GM21723 (cell line): ENCODE results near the gene TTLL8.
"Not testable (repeated sequence)": the region's sequence is repeated elsewhere in the genome, so short reads cannot be mapped to it uniquely, and the experiment has no call there.

Source experiments
- ATAC-seq: cut with Tn5 transposase; IDR thresholded peaks from one replicate; pipeline ENCODE4 v1.9.1; 2021; ENCODE audit warnings: mild to moderate bottlenecking, moderate library complexity; ENCODE audit not compliant: unreplicated experiment

The TTLL8 gene

DNA sequence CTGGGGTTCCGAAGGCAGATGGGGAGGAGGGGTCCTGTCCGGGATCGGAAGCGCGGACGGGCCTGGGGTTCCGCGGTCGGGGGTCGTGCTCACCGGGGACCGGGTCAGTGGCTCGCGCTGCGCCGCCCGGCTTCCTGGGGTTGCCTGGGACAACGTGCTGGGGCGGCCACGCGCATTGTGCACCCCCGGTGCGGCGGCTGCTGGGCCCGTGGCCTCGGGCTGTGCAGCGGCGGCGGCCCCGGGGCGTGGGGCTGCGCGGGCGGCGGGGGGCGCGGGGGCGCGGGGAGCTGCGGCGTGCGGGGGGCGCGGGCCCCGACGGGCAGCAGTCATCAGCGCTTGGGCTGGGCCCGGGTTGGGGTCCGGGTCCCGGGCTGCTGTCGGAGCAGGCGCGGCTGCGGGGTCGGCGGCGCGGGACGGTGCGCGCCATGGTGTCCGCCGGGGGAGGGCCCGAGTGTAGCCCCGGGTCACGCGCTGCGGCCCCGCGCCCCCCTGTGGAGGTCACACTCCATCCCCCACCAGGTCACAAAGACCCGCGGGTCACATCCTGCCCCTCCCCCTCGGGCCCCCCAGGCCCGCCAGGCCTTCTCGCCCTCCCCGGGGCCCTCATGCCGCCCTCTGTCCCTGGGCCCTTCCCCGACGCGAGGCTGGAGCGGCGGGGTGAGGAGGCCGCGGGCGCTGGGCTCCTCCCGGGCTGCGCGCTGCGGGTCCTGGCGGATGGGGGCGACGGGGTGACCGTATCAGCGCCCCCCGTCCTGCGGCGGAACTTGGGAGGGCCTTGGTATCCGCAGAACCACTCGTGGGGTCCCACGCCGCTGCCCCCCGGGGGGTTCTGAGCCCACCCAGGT lies at the start of gene TTLL8:
Gene TTLL8 (minus strand): TSS at position 238 of the 845 bp plus-strand sequence.
- no peak for ATAC-seq

DNA sequence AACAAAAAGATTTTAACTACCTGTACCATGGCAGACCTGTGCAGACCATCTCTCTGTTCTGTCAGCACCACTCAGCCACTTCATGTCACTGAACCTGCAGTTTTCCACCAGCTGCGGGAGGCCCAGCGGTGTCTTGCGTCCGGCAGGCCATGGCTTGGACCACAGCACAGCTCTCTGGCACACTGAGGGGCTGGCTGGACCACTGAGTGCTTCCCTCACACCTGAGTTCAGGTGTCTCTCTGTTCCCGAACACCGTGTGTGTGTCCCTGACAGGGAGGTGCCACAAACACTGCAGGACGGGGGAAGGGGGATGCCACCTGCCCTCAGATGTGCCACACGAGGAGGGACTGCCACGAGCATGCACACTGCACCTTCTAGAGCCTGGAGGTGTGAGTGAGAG lies 49.4 kb upstream of the TTLL8 start:
- ATAC-seq, result no peak

DNA sequence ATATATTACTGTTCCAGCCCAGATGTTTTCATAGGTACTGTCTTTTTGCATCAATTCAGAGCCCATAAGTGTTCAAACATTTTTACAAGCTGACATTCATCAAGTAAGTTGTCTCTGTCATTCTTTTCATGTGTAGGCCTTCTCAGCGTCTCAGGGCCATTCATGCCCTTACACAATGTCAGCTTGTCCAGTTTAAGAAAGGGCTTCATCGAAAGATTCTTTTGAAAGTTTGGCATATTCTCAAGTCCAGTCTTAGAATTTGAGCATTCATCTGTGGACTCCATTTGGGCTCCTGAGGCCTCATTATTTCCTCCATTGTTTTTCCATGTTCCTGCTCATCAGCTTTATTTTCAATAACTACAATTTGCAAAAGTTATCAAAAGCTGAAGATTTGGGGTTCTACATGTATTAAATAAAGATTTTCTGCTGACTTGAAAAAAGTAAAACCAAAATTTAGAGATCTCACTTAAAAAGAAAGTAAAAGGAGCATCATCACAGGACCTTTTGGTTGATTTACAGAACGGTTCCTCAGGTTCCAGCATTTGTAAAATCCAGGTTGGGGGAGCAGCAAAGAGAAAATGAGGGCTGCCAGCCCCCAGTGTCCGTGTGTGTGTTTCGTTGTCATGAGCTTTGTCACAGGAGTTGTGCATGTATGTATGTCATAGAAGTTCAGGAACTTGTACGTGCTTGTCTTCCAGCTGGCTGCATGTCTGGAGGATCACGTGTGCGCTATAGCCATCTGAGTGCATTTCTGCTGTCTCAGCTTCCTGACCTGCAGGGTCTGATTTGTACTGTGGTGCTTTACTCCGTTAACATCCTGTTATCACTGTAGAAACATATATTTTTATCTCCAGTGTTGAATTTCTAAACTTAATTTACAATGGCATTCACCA lies 47.4 kb upstream of the TTLL8 start:
- no peak for ATAC-seq

DNA sequence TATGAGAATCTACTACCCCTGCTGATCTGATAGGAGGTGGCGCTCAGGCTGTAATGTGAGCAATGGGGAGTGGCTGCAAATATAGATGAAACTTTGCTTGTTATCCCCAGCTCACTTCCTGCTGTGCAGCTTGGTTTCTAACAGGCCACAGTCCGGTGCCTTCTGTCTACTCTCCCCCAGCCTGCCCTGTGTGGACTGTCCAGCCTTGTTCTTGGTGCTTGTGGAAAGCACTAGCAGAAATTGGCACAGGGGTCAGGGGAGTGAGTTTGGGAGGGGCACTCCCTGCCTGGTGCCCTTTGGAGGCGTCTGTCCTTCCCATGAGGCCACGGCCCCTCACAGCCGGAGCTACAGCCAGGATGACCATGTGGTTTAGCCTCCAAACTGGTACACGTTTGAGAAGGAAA lies 46.0 kb upstream of the TTLL8 start:
- ATAC-seq, result no peak

DNA sequence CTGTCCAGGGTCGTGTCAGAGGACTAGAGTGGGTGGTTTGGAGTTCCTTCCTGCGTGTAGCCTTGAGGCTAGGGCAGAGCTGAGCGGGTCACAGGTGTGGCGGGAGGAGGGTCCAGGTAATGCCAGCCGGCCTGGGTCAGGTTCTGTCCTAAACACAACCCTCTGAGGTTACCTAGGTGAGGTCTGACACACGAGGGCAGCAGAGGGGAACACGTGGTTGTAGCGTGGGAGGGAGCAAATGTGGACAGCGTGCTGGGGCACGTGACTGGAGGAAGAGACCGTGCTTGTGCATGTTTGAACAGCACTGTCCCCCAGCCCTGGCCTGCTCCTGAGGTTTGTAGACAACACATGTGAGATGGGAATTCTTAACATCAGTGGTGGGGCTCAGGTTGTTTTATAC lies 44.8 kb upstream of the TTLL8 start:
- no peak for ATAC-seq

DNA sequence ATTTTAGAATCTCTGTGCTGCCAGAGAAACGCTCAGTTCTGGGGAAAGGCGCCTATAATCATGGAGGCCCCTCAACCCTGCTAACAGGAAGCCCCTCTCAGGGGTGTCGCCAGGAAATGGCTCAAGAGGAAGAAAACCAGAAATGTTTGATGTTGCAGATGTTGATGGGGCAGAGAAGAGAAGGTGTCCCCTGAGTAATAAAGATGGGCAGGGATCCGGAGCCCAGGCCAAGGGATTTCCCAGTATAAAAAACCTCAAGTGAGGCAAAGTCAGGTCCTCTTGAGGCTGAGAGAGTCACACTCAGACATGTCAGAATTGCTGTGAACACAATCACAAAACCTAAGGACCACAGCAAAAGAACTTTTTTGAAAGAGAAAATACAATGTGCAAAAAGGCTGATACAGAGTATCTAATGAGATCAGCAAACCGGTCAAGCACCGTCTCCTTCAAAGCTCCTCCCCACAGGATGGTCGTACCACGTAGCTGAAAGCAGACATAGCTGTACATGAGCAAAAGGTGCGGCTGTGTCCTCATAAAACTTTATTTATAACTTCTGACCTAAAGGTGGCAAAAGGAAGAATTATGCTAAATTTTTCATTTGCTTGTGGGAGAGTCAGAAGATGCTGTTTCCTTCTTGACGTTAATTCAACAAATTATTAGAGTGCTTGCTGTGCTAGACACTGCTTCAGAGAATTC lies 43.9 kb upstream of the TTLL8 start:
- ATAC-seq, result no peak

DNA sequence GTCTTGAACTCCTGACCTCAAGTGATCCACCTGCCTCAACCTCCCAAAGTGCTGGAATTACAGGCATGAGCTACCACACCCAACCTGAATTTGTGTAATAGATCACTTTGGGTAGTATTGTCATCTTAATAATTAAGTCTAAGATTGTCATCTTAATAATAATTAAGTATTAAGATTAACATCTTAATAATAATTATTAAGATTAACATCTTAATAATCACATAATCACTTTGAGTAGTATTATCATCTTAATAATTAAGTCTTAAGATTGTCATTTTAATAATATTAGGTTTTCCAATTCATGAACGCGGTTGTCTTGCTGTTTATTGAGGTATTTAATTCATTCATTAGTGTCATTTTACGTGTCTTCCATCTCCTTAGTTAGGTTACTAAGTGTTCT lies 40.0 kb upstream of the TTLL8 start:
- ATAC-seq, result no peak

DNA sequence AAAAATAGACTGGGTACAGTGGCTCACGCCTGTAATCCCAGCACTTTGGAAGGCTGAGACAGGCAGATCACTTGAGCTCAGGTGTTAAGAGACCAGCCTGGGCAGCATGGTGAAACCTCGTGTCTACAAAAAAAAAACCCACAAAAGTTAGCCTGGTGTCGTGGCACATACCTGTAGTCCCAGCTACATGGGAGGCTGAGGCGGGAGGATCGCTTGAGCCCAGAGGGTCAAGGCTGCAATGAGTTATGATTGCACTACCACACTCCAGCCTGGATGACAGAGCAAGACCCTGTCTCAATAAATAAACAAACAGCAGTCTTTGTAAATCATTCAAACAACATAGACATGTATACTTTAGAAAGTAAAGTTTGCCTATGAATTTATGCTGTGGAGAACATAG lies 34.2 kb upstream of the TTLL8 start:
- ATAC-seq, result no peak

DNA sequence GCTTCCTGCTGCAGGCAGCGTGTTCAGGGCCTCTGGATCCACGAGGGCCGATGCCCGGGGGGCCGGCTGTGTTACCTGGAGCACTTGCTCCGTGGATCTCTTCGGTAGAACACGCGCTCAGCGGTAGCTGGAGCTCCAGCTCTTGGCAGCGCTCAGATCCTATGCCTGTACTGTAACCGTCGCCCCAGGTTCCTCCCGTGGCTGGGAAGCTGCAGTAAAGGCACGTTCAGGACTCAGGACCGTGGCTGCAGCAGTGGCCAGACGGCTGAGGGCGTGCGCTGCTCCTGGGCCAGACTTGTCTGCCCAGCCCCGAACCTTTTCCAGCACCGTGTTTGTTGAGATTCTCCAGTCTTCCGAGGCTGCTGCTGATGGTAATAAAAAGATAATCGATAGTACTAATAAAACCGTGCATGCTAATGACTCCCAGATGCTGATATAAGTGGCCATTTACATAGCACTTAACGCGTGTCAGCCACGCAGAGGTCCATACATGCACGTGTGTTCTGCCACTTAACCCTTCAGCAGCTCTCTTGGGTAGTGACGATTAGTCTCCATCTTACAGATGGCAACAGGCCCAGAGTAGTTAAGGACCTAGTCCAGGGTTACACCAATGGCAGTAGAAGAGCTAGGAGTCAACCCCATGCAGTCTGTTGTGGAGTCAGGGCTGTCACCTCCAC lies 33.1 kb upstream of the TTLL8 start:
- ATAC-seq, result no peak

DNA sequence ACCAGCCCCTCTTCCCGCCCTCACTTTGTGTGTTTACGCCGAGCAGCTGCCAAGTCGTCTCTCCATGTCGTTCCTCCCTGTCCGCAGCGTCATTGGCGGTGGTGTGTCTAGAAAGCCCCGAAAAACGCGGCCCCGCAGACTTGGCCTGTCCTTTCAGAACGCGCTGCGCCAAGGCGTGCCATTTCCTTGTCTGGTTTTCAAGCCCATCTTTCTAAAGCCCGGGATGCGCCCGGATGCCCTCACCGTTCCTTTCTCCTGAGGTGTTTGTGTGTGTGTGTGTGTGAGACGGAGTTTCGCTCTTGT lies 32.3 kb upstream of the TTLL8 start:
- ATAC-seq, result no peak

DNA sequence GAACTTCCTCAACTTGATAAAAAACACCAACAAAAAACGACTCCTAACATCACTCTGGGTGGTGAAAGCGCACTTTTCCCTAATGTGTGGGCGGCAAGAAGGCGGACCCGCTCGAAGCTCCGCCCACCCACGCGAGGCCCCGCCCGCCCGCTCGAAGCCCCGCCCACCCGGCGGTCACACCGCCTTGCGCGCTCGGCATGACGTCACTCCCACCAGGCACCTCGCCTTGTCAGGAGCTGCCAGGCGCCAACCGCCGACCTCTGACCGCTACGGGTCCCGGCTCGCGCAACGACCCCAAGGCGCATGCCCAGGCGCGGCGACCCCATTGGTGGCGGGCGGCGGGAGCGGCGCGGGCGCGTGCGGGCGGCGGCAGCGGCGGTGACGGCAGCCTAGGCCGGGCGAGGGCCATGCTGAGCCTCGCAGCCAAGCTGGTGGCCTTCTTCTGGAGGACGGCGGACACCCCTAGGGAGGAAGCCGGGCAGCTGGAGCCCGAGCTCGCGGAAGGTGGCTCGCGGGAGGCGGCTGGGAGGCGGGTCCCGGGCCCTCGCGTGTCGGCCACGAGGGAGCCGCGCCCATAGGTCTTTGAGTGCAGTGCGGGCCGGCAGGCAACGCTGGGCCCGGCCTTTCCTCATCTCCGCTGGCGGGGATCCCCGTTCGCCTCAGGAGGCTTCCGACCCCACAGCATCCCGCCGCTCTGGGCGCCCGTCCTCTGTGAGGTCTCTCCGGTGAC lies 31.7 kb upstream of the TTLL8 start, which contains the start of gene MOV10L1:
Gene MOV10L1 (plus strand): TSS at position 325 of the 730 bp plus-strand sequence. CDS start 83 bp downstream, at position 408.
- no peak for ATAC-seq

DNA sequence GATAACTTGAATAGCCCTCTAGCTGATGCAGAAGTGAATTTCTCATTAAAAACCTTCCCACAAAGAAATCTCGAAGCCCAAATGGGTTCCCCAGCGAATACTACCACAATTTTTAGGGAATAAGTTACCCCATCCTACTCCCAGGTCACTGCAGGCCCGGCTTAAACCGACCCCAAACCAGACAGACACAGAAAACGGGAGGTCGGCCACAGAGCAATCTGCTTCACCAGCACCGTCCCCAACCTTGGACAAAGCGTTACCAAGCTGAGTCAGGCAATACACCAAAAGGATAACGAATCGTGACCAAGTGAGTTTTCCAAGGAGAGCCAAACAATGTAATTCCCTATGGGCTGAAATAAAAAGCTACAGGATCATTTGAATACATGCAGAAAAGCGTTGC lies 31.1 kb upstream of the TTLL8 start:
- no peak for ATAC-seq

DNA sequence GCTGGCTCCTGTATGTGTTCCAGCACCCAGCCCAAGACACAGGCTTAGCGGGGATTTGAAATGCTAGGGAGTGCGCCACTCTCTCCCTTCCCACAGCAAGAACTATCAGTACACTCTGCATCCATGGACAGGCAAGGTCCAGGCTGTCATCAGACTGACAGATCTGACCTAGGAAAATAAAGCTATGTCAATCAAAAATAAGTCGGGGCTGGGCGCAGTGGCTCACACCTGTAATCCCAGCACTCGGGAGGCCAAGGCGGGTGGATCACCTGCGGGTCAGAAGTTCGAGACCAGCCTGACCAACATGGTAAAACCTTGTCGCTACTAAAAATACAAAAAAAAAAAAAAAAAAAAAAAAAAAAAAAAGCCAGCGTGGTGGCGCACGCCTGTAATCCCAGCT lies 30.0 kb upstream of the TTLL8 start:
- no peak for ATAC-seq

DNA sequence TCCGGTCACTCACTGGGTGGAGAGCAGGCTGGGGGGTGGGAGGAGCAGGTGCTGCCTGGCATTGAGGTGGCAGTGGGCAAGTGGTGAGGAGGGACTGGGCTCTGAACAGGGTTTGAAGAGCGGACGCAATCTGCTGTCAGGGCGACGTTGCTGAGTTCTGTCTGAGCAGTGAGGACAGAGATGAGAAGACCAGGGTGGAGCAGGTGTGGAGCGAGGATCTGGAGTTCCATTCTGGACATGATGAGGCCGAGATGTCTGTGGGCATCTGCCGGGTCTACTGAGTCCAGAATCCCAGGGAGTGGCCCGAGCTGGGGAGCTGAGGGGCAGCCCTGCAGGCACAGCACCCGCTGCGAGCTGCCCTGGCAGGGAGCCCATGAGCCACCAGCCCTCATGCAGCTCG lies 29.5 kb upstream of the TTLL8 start:
- no peak for ATAC-seq

DNA sequence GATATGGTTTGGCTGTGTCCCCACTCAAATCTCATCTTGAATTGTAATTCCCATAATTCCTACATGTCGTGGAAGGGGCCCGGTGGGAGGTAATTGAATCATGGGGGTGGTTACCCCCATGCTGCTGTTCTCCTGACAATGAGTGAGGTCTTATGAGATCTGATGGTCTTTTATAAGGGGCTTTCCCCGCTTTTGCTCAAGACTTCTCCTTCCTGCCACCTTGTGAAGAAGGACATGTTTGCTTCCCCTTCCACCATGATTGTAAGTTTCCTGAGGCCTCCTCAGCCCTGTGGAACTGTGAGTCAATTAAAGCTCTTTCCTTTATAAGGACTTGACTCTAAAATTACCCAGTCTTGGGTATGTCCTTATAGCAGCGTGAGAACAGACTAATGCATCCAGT lies 28.9 kb upstream of the TTLL8 start:
- not testable (repeated sequence) for ATAC-seq

DNA sequence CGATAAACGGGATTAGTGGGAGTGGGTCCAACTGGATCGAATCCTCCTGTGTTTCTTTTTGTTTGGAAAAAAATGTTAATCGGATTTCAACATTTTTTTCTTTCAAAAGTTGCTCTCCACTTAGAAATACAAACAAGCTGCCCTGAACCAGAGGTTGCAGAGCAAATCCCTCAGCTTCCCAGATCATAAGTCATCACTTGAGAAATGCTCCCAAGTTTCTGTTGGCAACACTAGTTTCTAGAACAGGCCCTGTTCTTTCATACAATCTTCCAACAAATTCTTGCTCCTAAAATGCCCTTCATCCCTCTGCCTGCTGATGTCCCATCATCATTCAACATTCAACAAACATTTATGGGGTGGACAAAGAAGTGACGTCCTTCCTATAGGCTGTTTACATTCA lies 28.4 kb upstream of the TTLL8 start:
- ATAC-seq, result no peak

DNA sequence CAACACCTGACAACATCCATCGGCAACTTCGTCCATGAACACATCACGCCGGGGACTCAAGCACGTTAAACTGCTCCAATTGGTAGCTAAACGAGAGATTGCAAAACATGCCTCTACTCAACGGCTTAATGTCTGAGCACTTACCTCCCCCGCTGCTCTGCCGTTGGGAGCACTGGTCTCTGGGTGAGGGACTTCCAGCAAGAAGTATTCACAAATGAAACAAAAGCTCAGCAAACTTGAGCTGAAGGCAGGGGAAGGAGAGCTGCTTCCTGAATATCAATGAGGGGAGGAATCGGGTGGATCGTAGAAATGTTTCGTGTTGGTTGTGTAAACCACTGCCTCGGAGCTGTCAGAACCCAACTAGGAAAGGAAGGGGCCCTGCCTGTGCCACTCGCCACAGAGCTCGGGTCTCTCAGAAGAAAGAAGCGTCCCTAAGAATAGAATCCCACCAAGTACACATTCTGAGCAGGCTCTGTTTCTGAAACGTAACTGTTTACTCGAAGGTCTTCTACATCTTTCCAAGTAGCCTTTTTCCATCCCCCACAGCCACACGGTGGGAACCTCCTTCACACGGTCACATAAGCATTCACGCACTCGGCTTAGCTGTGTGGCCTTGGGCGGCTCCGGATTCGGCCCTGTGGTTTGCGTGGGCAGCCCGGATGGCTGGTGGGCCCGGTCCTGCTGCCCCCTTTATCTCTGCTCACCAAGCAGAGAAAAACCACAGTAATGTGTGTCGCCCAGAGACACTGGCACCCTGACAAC lies 27.3 kb upstream of the TTLL8 start, which contains the start of gene MLC1:
Gene MLC1 (minus strand): TSS at position 216 of the 762 bp plus-strand sequence. CDS start 524 bp downstream, outside the sequence.
- ATAC-seq, result no peak

DNA sequence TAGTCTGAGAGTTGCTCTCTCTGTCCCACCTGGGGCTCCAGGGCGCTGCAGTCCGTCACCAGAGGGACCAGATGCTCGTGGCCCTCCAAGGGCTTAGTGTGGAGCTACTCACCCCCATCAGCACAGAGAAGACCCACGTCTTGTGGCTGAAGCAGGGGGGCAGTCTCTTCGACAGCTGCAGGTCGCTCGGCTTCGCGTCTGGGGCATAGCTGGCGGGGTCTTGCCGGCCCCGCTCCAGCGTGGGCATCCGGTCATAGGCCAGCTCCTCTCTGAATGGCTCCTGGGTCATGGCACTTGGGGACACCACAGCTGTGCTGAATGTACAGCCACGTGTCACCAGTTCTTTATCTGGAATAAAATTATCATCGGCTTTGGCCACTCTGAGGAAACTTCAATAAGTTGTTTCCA lies 26.5 kb upstream of the TTLL8 start:
- ATAC-seq, result no peak

DNA sequence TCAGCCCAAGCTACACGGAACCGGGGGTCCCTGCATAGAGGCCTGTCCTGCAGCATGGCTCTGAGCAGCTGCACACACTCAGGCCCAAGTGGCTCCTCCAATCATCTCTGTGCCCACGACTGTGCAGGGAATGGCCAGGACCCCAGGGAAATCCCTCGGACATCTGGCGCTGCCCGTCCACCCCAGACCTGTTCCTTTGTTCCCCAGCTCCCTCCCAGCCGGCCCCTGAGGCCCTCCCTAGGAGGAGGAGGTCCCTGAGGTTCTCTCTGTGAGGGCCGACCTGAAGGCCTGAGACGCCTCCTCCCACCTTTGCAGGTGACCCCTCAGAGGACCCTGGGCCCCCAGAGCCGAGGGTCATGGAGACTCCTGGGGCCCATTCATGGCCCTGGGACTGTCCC lies 26.0 kb upstream of the TTLL8 start:
- no peak for ATAC-seq
